ENCODE results near the gene BICDL2.
"Not testable (repeated sequence)": the region's sequence is repeated elsewhere in the genome, so short reads cannot be mapped to it uniquely, and the experiment has no call there.

BICDL2 gene, protein sequence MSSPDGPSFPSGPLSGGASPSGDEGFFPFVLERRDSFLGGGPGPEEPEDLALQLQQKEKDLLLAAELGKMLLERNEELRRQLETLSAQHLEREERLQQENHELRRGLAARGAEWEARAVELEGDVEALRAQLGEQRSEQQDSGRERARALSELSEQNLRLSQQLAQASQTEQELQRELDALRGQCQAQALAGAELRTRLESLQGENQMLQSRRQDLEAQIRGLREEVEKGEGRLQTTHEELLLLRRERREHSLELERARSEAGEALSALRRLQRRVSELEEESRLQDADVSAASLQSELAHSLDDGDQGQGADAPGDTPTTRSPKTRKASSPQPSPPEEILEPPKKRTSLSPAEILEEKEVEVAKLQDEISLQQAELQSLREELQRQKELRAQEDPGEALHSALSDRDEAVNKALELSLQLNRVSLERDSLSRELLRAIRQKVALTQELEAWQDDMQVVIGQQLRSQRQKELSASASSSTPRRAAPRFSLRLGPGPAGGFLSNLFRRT

DNA sequence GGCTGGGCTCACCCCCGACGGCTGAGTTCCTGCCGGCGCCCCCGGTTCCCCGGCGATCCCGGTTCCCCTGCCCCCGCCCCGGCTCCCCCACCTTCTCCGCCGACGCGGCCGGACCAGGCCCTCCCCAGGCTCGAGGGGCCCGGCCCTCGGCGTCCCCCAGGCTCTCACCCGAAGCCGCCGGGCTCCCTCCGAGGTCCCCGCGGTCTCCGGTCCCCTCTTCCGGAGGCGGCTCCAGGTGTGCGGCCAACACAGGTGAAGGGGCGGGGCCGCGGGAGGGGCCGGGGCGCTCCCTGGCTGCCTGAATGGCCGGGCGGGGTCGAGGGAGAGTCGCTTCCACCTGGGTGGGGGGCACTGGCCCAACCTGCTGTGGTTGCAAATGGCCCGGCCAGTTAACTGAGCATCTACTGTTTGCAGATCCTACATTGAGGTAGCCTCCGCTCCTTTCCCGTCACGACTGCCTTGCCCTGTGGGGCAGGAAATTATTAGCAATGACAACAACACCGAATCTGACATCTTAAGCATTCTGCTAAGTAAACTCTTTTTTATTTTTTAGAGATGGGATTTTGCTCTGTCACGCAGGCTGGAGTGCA, at the start of gene BICDL2:
Gene BICDL2, minus strand, starts transcription at position 219 of the 590 bp plus-strand sequence. CDS start 1,448 bp downstream, outside the sequence.
- peak; percentile 1 for DNase-seq

DNA sequence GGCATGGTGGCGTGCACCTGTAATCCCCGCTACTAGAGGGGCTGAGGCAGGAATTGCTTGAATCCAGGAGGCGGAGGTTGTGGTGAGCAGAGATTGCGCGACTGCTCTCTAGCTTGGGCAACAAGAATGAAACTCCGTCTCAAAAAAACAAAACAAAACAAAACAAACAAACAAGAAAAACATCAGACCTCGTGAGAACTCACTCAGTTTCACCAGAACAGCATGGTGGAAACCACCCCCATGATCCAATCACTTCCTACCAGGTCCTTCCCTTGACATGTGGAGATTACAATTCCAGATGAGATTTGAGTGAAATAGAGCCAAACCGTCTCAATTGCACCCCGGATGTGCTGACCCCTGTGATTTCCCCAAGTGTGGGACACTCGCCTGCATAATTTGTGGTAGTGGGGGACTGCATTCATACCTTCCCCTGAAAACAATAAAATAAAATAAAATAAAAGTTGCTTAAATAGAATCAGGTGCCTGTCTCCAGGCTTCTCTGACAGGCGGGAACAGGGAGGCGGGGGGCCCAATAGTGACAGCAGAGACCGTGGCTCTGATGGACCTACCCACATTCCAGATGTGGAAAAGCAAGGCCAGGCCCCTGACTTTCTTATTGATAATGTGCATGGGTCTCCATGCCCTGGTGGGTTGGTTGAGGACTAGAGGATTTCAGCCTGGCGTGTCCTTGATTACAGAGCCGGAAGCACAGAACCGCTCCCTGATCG, 49.3 kb upstream of the BICDL2 start:
- DNase-seq: no peak

GRCh38 chr16:3084969-3085670, 48.4 kb upstream of the BICDL2 start:
- DNase-seq: no peak

- DNase-seq: no peak
These were observed 47.7 kb upstream of the BICDL2 start for GRCh38 chr16:3084491-3084890.

DNA sequence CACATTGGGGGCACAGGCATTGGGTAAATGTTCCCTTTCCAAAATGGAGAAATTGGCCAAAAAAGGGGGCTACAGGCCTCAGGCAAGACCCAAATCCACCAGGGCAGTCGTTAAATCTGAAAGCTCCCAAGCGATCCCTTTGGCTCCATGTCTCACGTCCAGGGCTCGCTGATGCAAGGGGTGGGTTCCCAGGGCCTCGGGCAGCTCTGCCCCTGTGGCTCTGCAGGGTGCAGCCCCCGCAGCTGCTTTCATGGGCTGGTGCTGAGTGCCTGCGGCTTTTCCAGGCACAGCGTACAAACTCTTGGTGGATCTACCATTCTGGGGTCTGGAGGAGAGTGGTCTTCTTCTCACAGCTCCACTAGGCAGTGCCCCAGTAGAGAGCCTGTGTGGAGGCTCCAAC, 46.7 kb upstream of the BICDL2 start:
- DNase-seq: not testable (repeated sequence)

DNA sequence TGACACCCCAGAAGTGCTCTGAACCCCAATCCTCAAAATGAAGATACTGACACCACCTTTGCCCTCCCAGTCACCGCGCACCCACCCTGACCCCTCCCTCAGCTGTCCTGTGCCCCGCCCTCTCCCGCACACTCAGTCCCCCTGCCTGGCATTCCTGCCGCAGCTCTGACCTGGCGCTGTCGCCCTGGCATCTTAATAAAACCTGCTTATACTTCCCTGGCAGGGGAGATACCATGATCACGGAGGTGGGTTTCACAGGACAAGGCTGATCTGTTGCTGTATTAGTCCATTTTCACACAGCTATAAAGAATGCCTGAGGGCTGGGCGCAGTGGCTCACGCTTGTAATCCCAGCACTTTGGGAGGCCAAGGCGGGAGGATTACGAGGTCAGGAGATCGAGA, 45.2 kb upstream of the BICDL2 start:
- DNase-seq: not testable (repeated sequence)

DNA sequence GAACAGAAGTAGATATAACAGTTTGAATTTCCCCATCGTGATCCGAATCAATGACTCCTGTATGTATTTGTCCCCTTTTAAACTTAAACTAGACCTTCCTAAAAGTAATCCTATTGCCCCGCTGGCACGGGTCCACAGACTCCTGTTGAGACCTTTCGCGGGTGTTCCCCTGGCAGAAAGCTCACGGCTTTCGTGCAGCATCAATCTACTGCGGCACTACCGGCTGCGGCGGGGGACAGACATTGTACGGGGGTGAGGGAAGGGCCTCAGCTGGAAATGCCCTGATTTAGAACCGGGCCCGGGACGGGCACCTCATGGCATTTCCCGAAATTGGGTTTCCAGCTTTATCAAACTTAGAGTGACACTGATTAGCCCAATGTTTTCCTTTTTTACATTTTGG, 43.3 kb upstream of the BICDL2 start:
- no peak for DNase-seq

DNA sequence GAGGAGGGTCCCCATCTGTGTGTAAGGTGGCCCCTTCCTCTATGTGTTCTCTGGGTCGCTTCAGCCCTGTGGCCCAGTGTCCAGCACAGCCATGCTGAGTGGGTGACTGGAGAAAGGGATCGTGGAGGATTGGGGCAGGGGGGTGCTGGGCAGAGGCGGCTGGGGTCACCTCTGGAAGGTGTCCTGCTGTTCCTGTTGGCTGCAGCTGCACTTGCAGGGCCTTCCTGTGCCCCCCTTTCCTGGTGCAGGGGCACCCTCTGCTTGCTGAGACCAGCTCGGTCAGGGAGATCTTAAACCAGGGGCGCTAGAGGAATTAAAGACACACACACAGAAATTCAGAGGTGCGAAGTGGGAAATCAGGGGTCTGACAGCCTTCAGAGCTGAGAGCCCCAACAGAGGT, 39.8 kb upstream of the BICDL2 start:
- no peak for DNase-seq

DNA sequence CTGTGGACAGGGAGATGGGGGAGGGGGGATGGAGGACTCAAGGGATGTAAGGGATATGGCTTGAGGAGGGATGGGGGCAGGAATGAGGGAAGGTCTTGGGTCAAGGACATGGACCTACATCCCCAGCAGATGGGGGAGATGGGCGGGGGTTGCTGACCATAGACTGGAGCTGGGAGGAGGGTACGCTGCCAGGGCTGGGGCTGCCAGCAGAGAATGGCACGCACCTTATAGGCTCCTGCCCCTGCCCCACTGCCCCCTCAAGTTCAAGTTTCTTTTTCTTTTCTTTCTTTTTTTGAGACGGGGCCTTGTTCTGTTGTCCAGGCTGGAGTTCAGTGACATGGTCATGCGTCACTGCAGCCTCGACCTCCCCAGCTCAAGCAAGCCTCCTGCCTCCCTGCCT, 39.2 kb upstream of the BICDL2 start:
- not testable (repeated sequence) for DNase-seq

GRCh38 chr16:3075523-3075915, 38.8 kb upstream of the BICDL2 start:
- no peak for DNase-seq

- no peak for DNase-seq
These were observed 38.2 kb upstream of the BICDL2 start for GRCh38 chr16:3074860-3075522.

DNA sequence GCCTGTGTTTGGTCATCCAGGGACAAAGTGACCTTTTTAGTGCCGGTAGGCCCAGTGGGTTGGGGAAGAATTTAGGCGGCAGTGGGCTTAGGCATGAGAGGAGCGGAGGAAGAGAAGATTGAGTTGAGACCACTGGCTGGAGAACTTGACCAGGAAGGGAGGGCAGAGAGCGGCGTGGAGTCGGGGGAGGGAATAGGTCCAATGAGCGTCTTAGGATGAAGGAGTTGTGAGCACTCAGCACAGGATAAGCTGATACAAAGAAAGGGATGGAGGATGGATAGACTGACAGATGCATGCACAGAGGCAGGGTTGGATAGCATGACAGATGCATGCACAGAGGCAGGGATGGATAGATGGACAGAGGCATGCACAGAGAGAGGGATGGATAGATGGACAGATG, 36.7 kb upstream of the BICDL2 start:
- DNase-seq: no peak

GRCh38 chr16:3072576-3073263, 36.0 kb upstream of the BICDL2 start:
- not testable (repeated sequence) for DNase-seq

GRCh38 chr16:3072148-3072547, 35.4 kb upstream of the BICDL2 start:
- not testable (repeated sequence) for DNase-seq

- no peak for DNase-seq
These were observed 34.9 kb upstream of the BICDL2 start for GRCh38 chr16:3071655-3072054.

GRCh38 chr16:3070608-3071111, 33.9 kb upstream of the BICDL2 start:
- no peak for DNase-seq

- not testable (repeated sequence) for DNase-seq
These were observed 32.4 kb upstream of the BICDL2 start for GRCh38 chr16:3069146-3069545.

DNA sequence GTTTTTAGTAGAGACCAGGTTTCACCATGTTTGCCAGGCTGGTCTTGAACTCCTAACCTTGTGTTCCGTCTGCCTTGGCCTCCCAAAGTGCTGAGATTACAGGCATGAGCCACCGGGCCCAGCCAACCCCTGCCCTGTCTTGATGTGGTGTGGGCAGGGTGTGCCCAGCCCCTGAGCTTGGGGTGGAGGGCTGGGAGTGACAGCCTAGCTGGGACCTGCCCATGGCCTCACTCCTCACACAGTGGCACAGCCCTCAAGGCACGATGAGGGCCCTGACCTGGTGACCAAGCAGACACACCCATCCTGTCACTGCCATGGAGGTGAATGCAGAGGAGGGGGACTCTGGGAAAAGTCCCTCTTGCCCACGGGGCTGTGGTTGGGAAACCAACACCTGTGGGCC, 31.7 kb upstream of the BICDL2 start:
- DNase-seq: no peak

DNA sequence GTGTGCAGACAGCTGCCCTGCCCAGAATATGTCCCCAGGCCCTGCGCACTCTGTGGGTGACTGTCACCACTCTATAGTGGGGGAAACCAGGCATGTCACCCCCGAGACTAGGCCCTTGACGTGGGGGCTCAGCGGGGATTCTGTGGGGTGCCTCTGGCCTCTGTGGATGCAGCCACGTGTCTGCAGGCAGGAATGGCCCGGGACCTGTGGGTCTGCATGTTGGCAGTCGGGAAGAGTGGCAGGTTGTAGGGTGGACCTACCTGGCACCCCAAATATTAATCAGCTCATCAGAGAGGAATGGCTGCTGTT, 29.6 kb upstream of the BICDL2 start:
- no peak for DNase-seq

DNA sequence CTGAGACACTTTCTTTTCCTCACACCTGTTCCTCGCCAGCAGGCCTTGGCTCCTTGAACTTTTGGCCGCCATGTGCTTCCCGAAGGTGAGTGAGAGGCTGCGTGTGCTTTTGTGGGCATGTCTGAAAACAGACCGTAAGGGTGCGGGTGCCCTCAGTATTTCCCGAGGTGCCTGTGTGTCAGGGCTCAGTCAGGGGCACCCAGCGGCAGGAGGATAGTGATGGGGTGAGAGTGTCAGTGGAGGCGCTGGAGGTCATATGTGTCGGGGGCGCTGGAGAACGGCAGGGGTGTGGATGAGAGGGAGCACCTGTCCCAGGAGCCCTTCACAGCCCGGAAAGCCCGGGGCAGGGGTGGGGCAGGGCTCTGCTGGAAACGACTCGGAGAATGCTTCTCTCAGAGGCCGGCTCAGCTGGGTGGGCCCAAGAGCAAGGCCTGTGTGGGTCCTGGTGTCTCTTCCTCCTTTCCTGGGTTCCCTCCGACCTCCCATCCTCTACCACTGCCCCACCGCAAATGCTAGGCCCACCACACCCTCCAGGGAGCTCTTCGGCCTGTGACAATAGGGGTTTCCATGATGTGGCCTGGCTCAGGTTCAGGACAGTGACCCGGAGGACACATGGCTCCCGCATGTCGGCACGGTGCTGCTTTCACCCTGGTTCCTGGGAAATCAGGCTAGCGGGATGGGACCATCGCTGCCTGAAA, 29.1 kb upstream of the BICDL2 start:
- DNase-seq: no peak

Measured in NCI-H226 (cell line).